DND-41 (cell line): ENCODE data around the gene SMAD6.

Experiments
- ATAC-seq: fragments of 200-7000 bp; cut with Tn5 transposase; 3 replicates; pipeline ENCODE4 v1.9.1; 2021; ENCODE audit warnings: low read depth; ENCODE audit not compliant: insufficient read depth
- DNase-seq: peaks from one replicate; pipeline ENCODE4 v3.0.0-alpha.2; 2020
- H2AFZ ChIP-seq: 2 replicates; pipeline ENCODE4 v1.6.0; 2012; ENCODE audit warnings: low read depth, low read length
- H3K27ac ChIP-seq: 2 replicates; pipeline ENCODE4 v1.5.1; 2012; ENCODE audit warnings: low read length, inconsistent platforms
- H3K27me3 ChIP-seq: fragments of 200-600 bp; sonication (generic); 2 replicates; pipeline ENCODE4 v1.6.0; 2012; ENCODE audit warnings: low read length, mild to moderate bottlenecking, inconsistent platforms; ENCODE audit not compliant: insufficient read depth, poor library complexity
- H3K36me3 ChIP-seq: 2 replicates; pipeline ENCODE4 v1.5.1; 2012; ENCODE audit warnings: low read length, inconsistent platforms; ENCODE audit not compliant: insufficient read depth
- H3K4me1 ChIP-seq: 2 replicates; pipeline ENCODE4 v1.5.1; 2012; ENCODE audit warnings: mild to moderate bottlenecking, low read length; ENCODE audit not compliant: insufficient read depth
- H3K4me2 ChIP-seq: 2 replicates; pipeline ENCODE4 v1.6.0; 2012; ENCODE audit warnings: mild to moderate bottlenecking, moderate library complexity, low read length, inconsistent platforms; ENCODE audit not compliant: insufficient read depth
- H3K4me3 ChIP-seq, 2 experiments: fragments of 200-600 bp in 1 of 2; shearing (Covaris generic) in 1 of 2; 2 replicates each; pipeline ENCODE4 v1.5.1; 2012 to 2016; ENCODE audit warnings: inconsistent platforms in 2 of 2, low read length in 2 of 2, mild to moderate bottlenecking in 2 of 2, low read depth in 1 of 2, moderate library complexity in 1 of 2
- H3K79me2 ChIP-seq: 2 replicates; pipeline ENCODE4 v1.6.0; 2012; ENCODE audit warnings: low read length, inconsistent platforms; ENCODE audit not compliant: insufficient read depth
- H3K9ac ChIP-seq: 2 replicates; pipeline ENCODE4 v1.6.0; 2012; ENCODE audit warnings: low read depth, mild to moderate bottlenecking, inconsistent platforms, low read length, moderate library complexity
- H3K9me3 ChIP-seq: 2 replicates; pipeline ENCODE4 v1.5.1; 2012; ENCODE audit warnings: low read length, moderate library complexity, mild to moderate bottlenecking, inconsistent platforms; ENCODE audit not compliant: insufficient read depth, severe bottlenecking
- H4K20me1 ChIP-seq: 2 replicates; pipeline ENCODE4 v1.6.0; 2012; ENCODE audit warnings: low read length; ENCODE audit not compliant: insufficient read depth
- EZH2 ChIP-seq: IDR thresholded peaks from 3 replicates; pipeline ENCODE4 v1.6.1; 2012; ENCODE audit warnings: borderline replicate concordance, low read depth, mild to moderate bottlenecking, moderate library complexity, low read length, inconsistent platforms; ENCODE audit not compliant: severe bottlenecking
- TF ChIP-seq, protein P1 (sequence below): IDR thresholded peaks from 2 replicates; pipeline ENCODE4 v1.5.1; 2012; ENCODE audit warnings: borderline replicate concordance, low read length, moderate library complexity, mild to moderate bottlenecking; ENCODE audit not compliant: poor library complexity, severe bottlenecking; ENCODE audit errors: extremely low read depth

The SMAD6 gene

DNA sequence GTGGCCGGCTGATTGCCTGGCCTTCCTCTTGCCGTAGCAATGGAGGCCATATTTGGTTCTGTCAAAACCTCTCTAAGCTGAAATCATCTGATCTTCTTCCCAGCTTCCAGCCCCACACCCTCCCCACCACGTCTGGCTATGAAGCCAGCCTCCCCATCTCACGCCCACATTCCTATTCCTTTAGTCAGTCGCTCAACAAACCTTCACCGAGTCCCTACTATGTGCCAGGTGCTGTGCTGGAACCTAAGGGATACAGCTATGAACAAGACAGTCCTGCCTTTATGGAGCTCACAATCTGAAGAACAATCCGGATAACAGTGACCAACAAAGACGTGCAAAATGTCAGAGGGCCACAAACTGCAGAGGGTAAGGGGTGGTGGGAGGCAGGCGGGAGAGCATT, 31.9 kb upstream of the SMAD6 start:
- no peak overlapping the region for H3K9ac ChIP-seq
- ATAC-seq (no peak), DNase-seq (no peak)
- no peak overlapping the region for H3K4me3 ChIP-seq
- no peak overlapping the region for H2AFZ ChIP-seq
- H3K27me3 ChIP-seq = no peaks in the 10 kb centered on the region
- peaks cover 17% of the 10 kb centered on the region for H3K4me1 ChIP-seq
- no peak overlapping the region for H3K4me2 ChIP-seq
- no peaks in the 10 kb centered on the region for H4K20me1 ChIP-seq
- no peak overlapping the region for H3K27ac ChIP-seq
- no peaks in the 10 kb centered on the region for H3K36me3 ChIP-seq
- TF ChIP-seq, protein P1, sequence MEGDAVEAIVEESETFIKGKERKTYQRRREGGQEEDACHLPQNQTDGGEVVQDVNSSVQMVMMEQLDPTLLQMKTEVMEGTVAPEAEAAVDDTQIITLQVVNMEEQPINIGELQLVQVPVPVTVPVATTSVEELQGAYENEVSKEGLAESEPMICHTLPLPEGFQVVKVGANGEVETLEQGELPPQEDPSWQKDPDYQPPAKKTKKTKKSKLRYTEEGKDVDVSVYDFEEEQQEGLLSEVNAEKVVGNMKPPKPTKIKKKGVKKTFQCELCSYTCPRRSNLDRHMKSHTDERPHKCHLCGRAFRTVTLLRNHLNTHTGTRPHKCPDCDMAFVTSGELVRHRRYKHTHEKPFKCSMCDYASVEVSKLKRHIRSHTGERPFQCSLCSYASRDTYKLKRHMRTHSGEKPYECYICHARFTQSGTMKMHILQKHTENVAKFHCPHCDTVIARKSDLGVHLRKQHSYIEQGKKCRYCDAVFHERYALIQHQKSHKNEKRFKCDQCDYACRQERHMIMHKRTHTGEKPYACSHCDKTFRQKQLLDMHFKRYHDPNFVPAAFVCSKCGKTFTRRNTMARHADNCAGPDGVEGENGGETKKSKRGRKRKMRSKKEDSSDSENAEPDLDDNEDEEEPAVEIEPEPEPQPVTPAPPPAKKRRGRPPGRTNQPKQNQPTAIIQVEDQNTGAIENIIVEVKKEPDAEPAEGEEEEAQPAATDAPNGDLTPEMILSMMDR = no peak
- H3K79me2 ChIP-seq = no peaks in the 10 kb centered on the region
- peaks cover 3% of the 10 kb centered on the region for H3K9me3 ChIP-seq

DNA sequence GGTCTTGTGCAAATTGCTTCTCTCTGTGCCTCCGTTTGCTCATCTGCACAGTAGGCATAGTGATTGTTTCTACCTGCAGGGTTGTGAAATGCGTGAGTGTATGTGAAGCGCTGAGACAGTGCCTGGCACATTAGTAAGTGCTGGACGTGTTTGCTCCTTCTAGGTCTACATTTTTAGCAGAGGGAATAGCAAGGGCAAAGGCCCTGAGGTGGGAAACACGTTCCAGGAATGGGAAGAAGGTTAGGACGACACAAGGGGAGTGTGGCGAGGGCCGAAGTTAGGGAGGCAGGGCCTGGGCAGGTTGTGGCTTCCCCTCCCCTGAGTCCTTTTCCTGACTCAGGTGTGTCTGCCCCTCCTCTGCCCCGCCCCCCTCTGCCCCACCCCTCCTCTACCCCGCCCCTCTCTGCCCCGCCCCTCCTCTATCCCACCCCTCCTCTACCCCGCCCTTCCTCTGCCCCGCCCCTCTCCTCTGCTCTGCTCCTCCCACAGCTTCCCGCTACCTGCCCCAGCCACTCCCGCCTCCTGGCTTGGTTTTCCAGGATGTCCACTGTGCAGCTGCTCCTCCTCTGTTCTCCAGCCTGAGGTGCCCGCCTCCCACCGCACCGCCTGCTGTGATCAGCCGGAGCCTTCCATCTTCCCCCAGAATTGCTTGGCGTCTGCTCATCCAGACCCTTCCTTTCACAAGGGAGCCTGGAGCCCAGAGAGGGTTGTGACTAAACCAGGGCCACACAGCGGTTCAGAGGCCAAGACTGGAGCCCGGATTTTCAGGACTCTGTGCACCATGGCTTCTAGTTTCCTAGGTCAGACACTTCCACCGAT, 31.1 kb upstream of the SMAD6 start:
- Histone ChIP-seq H4K20me1 (no peaks in the 10 kb centered on the region), H3K36me3 (no peaks in the 10 kb centered on the region), H3K4me2 (no peak overlapping the region), H3K9me3 (peaks cover 3% of the 10 kb centered on the region), H3K4me3 (no peak overlapping the region), H2AFZ (no peak overlapping the region), H3K27ac (no peak overlapping the region), H3K4me1 (peaks cover 22% of the 10 kb centered on the region), H3K79me2 (no peaks in the 10 kb centered on the region), H3K9ac (no peak overlapping the region), H3K27me3 (no peaks in the 10 kb centered on the region)
- no peak for ATAC-seq
- TF ChIP-seq, protein P1 = no peak
- no peak for DNase-seq

DNA sequence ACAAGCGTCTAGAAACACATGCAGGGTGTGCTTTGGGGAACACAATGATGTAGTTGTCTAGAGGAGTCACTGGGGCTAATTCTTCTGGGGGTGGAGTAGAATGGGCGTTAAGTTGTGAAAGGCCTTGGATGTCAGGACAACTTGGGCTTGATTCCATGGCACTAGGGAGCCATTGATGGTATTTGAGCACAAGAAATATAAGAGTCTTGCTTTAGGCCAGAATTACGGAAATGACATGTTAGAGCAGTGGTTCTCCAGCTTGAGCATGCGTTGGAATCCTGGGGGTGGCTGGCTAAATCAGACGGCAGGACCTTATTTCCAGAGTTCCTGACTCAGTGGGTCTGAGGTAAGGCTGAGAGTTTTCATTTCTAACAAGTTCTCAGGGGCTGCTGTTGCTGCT, 29.2 kb upstream of the SMAD6 start:
- Histone ChIP-seq H3K27ac (peak overlapping the region; percentile 67), H3K79me2 (no peaks in the 10 kb centered on the region), H3K27me3 (no peaks in the 10 kb centered on the region), H3K4me2 (no peak overlapping the region), H3K36me3 (no peaks in the 10 kb centered on the region), H3K4me3 (no peak overlapping the region), H3K4me1 (peaks cover 22% of the 10 kb centered on the region), H3K9ac (no peak overlapping the region), H2AFZ (peak overlapping the region; percentile 10; the same call in 1 of the 2 replicates), H3K9me3 (peaks cover 1% of the 10 kb centered on the region), H4K20me1 (no peaks in the 10 kb centered on the region)
- DNase-seq (no peak), ATAC-seq (no peak)
- TF ChIP-seq EZH2 = no peak
- TF ChIP-seq, protein P1 = no peak
